ENCODE results near the gene NECAB2. TPM values are rescaled to one million over a fixed set of nuclear protein-coding genes. Genes with fewer than 3 reads are reported as not detected.

NECAB2 gene
- total and polyA plus RNA-seq, 7 experiments from 2014 or later: not detected

DNA sequence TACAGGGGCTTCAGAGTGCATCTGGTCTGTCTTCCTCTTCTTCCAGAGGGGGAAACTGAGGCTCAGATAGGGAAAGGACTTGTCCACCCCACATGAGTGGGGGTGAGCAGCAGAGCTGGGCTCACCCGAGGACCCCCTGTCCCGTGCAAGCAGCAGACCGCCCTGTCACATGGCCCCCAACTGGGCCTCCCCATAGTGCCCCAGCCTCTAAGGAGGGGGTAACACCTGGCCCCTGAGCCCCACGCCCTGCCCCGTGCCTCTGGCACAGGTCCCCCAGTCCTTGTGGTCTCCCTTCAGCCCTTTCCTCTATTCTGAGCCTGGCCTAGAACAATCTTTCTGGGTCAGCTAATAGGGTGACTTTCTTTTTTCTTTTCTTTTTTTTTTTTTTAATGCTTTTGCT is 6.5 kb upstream of the NECAB2 start:
- Histone ChIP-seq H3K9me3 (ENCODE audit: control insufficient read depth in 2 of 3, low read length in 3 of 3) (no peaks in the 10 kb centered on the region), H3K4me1 (ENCODE audit: control insufficient read depth in 2 of 2, insufficient read depth in 2 of 2, low read length in 2 of 2) (no peaks in the 10 kb centered on the region), H3K4me3 (ENCODE audit: low read length) (no peak overlapping the region), H3K27ac (ENCODE audit: low read depth, low read length) (no peak overlapping the region), H3K36me3 (ENCODE audit: control insufficient read depth in 2 of 3, insufficient read depth in 3 of 3, low read length in 3 of 3) (no peaks in the 10 kb centered on the region), H3K27me3 (ENCODE audit: control insufficient read depth in 2 of 2, insufficient read depth in 2 of 2, low read length in 2 of 2) (no peaks in the 10 kb centered on the region)
- ChIA-PET POLR2A (no interaction called here), CTCF (no interaction called here)
- no peak for ATAC-seq
- intact Hi-C loops (cut with micrococcal nuclease): no loop called here
- Mint-ChIP-seq H3K9me3 (peaks cover 0 to 3% (median 0%) of the 10 kb centered on the region in 11 donors), H3K36me3 (peaks cover 0 to 8% (median 0%) of the 10 kb centered on the region in 5 donors), H3K27me3 (peaks cover 0 to 2% (median 0%) of the 10 kb centered on the region in 5 donors), H3K27ac (no peak overlapping the region), H3K4me3 (no peak overlapping the region), H3K4me1 (no peaks in the 10 kb centered on the region)
- DNase-seq: no peak

DNA sequence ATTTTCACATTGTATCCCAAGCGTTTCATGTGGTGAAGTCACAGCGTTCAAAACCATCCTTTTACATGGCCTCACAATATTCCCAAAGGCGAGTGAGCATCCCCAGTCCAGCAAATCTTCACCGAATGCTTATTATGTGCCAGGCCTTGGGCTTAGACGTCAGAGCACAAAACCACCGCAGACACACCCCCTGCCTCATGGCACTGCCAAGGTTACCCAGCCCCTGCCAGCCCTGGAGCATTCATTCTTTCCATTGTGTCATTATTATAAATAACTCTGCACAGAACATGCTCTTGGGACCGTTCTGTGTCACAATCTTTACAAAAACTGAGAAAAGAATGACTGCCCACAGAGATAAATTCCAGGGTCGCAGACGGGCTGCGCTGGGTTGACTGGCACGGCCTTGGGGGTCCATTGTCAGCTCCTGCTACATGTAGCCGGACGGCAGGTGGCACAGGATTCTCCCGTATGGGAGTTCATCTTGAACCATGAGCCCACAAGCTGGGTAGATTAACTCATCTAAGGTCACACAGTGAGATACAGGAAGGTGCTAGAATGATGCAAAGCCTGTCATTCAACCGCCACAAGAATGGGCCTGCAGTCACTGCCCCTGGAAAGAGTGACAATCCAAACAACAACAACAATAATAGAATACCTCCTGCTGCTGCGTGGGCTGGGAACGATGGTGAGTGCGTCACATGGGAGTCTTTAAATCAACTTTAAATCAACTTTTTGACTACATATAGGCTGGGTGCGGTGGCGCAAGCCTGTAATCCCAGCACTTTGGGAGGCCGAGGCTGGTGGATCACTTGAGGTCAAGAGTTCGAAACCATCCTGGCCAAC is 4.5 kb upstream of the NECAB2 start:
- peaks cover 0 to 5% (median 3%) of the 10 kb centered on the region in 7 donors for H3K4me1 Mint-ChIP-seq
- H3K36me3 ChIP-seq (ENCODE audit: control insufficient read depth in 2 of 3, insufficient read depth in 3 of 3, low read length in 3 of 3): no peaks in the 10 kb centered on the region
- CTCF ChIA-PET: no interaction called here
- ATAC-seq: no peak
- no peaks in the 10 kb centered on the region for H3K27me3 ChIP-seq (ENCODE audit: control insufficient read depth in 2 of 2, insufficient read depth in 2 of 2, low read length in 2 of 2)
- intact Hi-C loops (cut with micrococcal nuclease): no loop called here
- H3K9me3 Mint-ChIP-seq: peaks cover 0 to 3% (median 0%) of the 10 kb centered on the region in 11 donors
- no peak overlapping the region for H3K27ac ChIP-seq (ENCODE audit: low read depth, low read length)
- H3K4me3 ChIP-seq (ENCODE audit: low read length): no peak overlapping the region
- DNase-seq: no peak
- no peak overlapping the region for H3K4me3 Mint-ChIP-seq
- H3K9me3 ChIP-seq (ENCODE audit: control insufficient read depth in 2 of 3, low read length in 3 of 3): no peaks in the 10 kb centered on the region
- H3K27me3 Mint-ChIP-seq: peaks cover 0 to 5% (median 5%) of the 10 kb centered on the region in 5 donors
- H3K36me3 Mint-ChIP-seq: peaks cover 0 to 8% (median 0%) of the 10 kb centered on the region in 5 donors
- no peak overlapping the region for H3K27ac Mint-ChIP-seq
- POLR2A ChIA-PET: no interaction called here
- H3K4me1 ChIP-seq (ENCODE audit: control insufficient read depth in 2 of 2, insufficient read depth in 2 of 2, low read length in 2 of 2): no peaks in the 10 kb centered on the region

GRCh38 chr16:83964684-83965443 is 3.2 kb upstream of the NECAB2 start:
- DNase-seq (no peak), ATAC-seq (no peak)
- POLR2A ChIA-PET: no interaction called here
- intact Hi-C loops (cut with micrococcal nuclease): no loop called here
- H3K27ac Mint-ChIP-seq: peak overlapping the region in 1 of 9 donors; percentile 8
- no peak overlapping the region for H3K4me3 ChIP-seq (ENCODE audit: low read length)
- CTCF ChIA-PET: no interaction called here
- peaks cover 0 to 6% (median 4%) of the 10 kb centered on the region in 7 donors for H3K4me1 Mint-ChIP-seq
- peaks cover 4 to 15% (median 8%) of the 10 kb centered on the region in 5 donors for H3K27me3 Mint-ChIP-seq
- H3K9me3 Mint-ChIP-seq: peaks cover 0 to 3% (median 0%) of the 10 kb centered on the region in 11 donors
- peaks cover 0 to 2% (median 0%) of the 10 kb centered on the region in 5 donors for H3K36me3 Mint-ChIP-seq
- H3K9me3 ChIP-seq (ENCODE audit: control insufficient read depth in 2 of 3, low read length in 3 of 3): no peaks in the 10 kb centered on the region
- no peaks in the 10 kb centered on the region for H3K4me1 ChIP-seq (ENCODE audit: control insufficient read depth in 2 of 2, insufficient read depth in 2 of 2, low read length in 2 of 2)
- no peaks in the 10 kb centered on the region for H3K36me3 ChIP-seq (ENCODE audit: control insufficient read depth in 2 of 3, insufficient read depth in 3 of 3, low read length in 3 of 3)
- H3K4me3 Mint-ChIP-seq: no peak overlapping the region
- H3K27me3 ChIP-seq (ENCODE audit: control insufficient read depth in 2 of 2, insufficient read depth in 2 of 2, low read length in 2 of 2): no peaks in the 10 kb centered on the region
- H3K27ac ChIP-seq (ENCODE audit: low read depth, low read length): no peak overlapping the region

DNA sequence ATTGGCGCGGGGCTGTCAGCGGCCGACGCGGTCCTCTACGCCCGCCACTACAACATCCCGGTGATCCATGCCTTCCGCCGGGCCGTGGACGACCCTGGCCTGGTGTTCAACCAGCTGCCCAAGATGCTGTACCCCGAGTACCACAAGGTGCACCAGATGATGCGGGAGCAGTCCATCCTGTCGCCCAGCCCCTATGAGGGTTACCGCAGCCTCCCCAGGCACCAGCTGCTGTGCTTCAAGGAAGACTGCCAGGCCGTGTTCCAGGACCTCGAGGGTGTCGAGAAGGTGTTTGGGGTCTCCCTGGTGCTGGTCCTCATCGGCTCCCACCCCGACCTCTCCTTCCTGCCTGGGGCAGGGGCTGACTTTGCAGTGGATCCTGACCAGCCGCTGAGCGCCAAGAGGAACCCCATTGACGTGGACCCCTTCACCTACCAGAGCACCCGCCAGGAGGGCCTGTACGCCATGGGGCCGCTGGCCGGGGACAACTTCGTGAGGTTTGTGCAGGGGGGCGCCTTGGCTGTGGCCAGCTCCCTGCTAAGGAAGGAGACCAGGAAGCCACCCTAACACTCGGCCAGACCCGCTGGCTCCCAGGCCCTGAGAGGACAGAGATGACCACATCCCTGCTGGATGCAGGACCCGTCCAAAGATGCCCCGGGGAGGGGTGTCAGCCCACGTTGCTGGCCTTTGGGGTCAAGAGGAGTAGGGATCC is 2.4 kb upstream of the NECAB2 start:
- Mint-ChIP-seq H3K27ac (no peak overlapping the region), H3K4me1 (peaks cover 0 to 6% (median 4%) of the 10 kb centered on the region in 7 donors), H3K9me3 (peaks cover 0 to 3% (median 0%) of the 10 kb centered on the region in 11 donors), H3K36me3 (no peaks in the 10 kb centered on the region), H3K4me3 (no peak overlapping the region), H3K27me3 (peaks cover 11 to 16% (median 12%) of the 10 kb centered on the region in 5 donors)
- Histone ChIP-seq H3K27me3 (ENCODE audit: control insufficient read depth in 2 of 2, insufficient read depth in 2 of 2, low read length in 2 of 2) (no peaks in the 10 kb centered on the region), H3K9me3 (ENCODE audit: control insufficient read depth in 2 of 3, low read length in 3 of 3) (no peaks in the 10 kb centered on the region), H3K4me3 (ENCODE audit: low read length) (no peak overlapping the region), H3K27ac (ENCODE audit: low read depth, low read length) (no peak overlapping the region), H3K4me1 (ENCODE audit: control insufficient read depth in 2 of 2, insufficient read depth in 2 of 2, low read length in 2 of 2) (no peaks in the 10 kb centered on the region), H3K36me3 (ENCODE audit: control insufficient read depth in 2 of 3, insufficient read depth in 3 of 3, low read length in 3 of 3) (no peaks in the 10 kb centered on the region)
- intact Hi-C loops (cut with micrococcal nuclease): no loop called here
- DNase-seq: no peak
- ChIA-PET CTCF (no interaction called here), POLR2A (no interaction called here)
- no peak for ATAC-seq

- Mint-ChIP-seq H3K27me3 (peaks cover 11 to 18% (median 16%) of the 10 kb centered on the region in 5 donors), H3K9me3 (peaks cover 0 to 3% (median 0%) of the 10 kb centered on the region in 11 donors), H3K4me1 (peaks cover 0 to 6% (median 4%) of the 10 kb centered on the region in 7 donors), H3K4me3 (peak overlapping the region in 1 of 10 donors; percentile 12), H3K36me3 (no peaks in the 10 kb centered on the region), H3K27ac (peak overlapping the region in 1 of 9 donors; percentile 46)
- no peaks in the 10 kb centered on the region for H3K36me3 ChIP-seq (ENCODE audit: control insufficient read depth in 2 of 3, insufficient read depth in 3 of 3, low read length in 3 of 3)
- no peak overlapping the region for H3K27ac ChIP-seq (ENCODE audit: low read depth, low read length)
- intact Hi-C loops (cut with micrococcal nuclease): no loop called here
- no peaks in the 10 kb centered on the region for H3K9me3 ChIP-seq (ENCODE audit: control insufficient read depth in 2 of 3, low read length in 3 of 3)
- POLR2A ChIA-PET: no interaction called here
- CTCF ChIA-PET: no interaction called here
- no peak for ATAC-seq
- no peaks in the 10 kb centered on the region for H3K4me1 ChIP-seq (ENCODE audit: control insufficient read depth in 2 of 2, insufficient read depth in 2 of 2, low read length in 2 of 2)
- DNase-seq: no peak
- no peaks in the 10 kb centered on the region for H3K27me3 ChIP-seq (ENCODE audit: control insufficient read depth in 2 of 2, insufficient read depth in 2 of 2, low read length in 2 of 2)
- H3K4me3 ChIP-seq (ENCODE audit: low read length): no peak overlapping the region
Measured at GRCh38 chr16:83966153-83966696, 1.8 kb upstream of the NECAB2 start.

DNA sequence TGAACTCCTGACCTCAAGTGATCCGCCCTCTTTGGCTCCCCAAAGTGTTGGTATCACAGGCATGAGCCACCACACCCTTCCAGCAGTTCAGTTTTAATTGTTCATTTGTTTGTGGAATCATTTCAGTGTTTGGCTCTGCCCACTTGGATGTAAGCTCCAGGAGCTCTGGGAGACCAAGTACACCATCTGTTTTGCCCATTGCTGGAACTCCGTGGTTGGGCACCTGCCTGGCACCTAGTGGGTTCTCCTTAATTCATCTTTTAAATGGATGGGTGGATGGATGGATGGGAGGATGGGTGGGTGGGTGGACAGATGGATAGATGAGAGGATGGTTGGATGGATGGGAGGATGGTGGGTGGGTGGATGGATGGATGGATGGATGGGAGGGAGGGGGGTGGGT is 953 bp upstream of the NECAB2 start:
- intact Hi-C loops (cut with micrococcal nuclease): no loop called here
- Histone ChIP-seq H3K4me3 (ENCODE audit: low read length) (no peak overlapping the region), H3K9me3 (ENCODE audit: control insufficient read depth in 2 of 3, low read length in 3 of 3) (no peaks in the 10 kb centered on the region), H3K4me1 (ENCODE audit: control insufficient read depth in 2 of 2, insufficient read depth in 2 of 2, low read length in 2 of 2) (no peaks in the 10 kb centered on the region), H3K36me3 (ENCODE audit: control insufficient read depth in 2 of 3, insufficient read depth in 3 of 3, low read length in 3 of 3) (no peaks in the 10 kb centered on the region), H3K27ac (ENCODE audit: low read depth, low read length) (no peak overlapping the region), H3K27me3 (ENCODE audit: control insufficient read depth in 2 of 2, insufficient read depth in 2 of 2, low read length in 2 of 2) (no peaks in the 10 kb centered on the region)
- ChIA-PET POLR2A (no interaction called here), CTCF (no interaction called here)
- H3K27ac Mint-ChIP-seq: no peak overlapping the region
- H3K27me3 Mint-ChIP-seq: peaks cover 11 to 20% (median 16%) of the 10 kb centered on the region in 5 donors
- DNase-seq (no peak), ATAC-seq (no peak)
- peaks cover 0 to 6% (median 4%) of the 10 kb centered on the region in 7 donors for H3K4me1 Mint-ChIP-seq
- no peaks in the 10 kb centered on the region for H3K36me3 Mint-ChIP-seq
- H3K4me3 Mint-ChIP-seq: no peak overlapping the region
- peaks cover 0 to 3% (median 0%) of the 10 kb centered on the region in 11 donors for H3K9me3 Mint-ChIP-seq

All from naive thymus-derived CD4-positive, alpha-beta T cell (primary cell).